Measurements from ENCODE around the gene PPP1R36. TPM values are rescaled to one million over a fixed set of nuclear protein-coding genes. Genes with fewer than 3 reads are reported as not detected.
A peak's percentile ranks its signal among the peaks of the same experiment; 100 is the strongest.
"Not testable (repeated sequence)": the region's sequence is repeated elsewhere in the genome, so short reads cannot be mapped to it uniquely, and the experiment has no call there.

Gene PPP1R36
- total RNA-seq, 1 donor from 2014 or later, result 1.1 TPM

- Mint-ChIP-seq H3K9me3 (ENCODE audit: low read depth) (peaks cover 2% of the 10 kb centered on the region), H3K4me3 (ENCODE audit: unreplicated experiment) (no peak overlapping the region), H3K27me3 (ENCODE audit: low read depth) (no peaks in the 10 kb centered on the region), H3K36me3 (ENCODE audit: low read depth) (no peaks in the 10 kb centered on the region), H3K27ac (ENCODE audit: unreplicated experiment) (no peak overlapping the region), H3K4me1 (ENCODE audit: low read depth) (peaks cover 16% of the 10 kb centered on the region)
- no peak for TF ChIP-seq CTCF (IDR thresholded peaks at IDR 0.05)
- DNase-seq (ENCODE audit: low spot score), result no peak
Observed at GRCh38 chr14:64544607-64545312, 5.0 kb upstream of the PPP1R36 start.

GRCh38 chr14:64549016-64549415, 745 bp upstream of the PPP1R36 start:
- peaks cover 6% of the 10 kb centered on the region for H3K4me1 Mint-ChIP-seq (ENCODE audit: low read depth)
- H3K36me3 Mint-ChIP-seq (ENCODE audit: low read depth), result no peaks in the 10 kb centered on the region
- no peak for TF ChIP-seq CTCF (IDR thresholded peaks at IDR 0.05)
- H3K27me3 Mint-ChIP-seq (ENCODE audit: low read depth), result peaks cover 2% of the 10 kb centered on the region
- H3K9me3 Mint-ChIP-seq (ENCODE audit: low read depth), result no peaks in the 10 kb centered on the region
- no peak for DNase-seq (ENCODE audit: low spot score)
- H3K4me3 Mint-ChIP-seq (ENCODE audit: unreplicated experiment), result no peak overlapping the region
- no peak overlapping the region for H3K27ac Mint-ChIP-seq (ENCODE audit: unreplicated experiment)

GRCh38 chr14:64550621-64551333, 1.0 kb downstream of the PPP1R36 start:
- H3K9me3 Mint-ChIP-seq (ENCODE audit: low read depth), result no peaks in the 10 kb centered on the region
- no peak overlapping the region for H3K27ac Mint-ChIP-seq (ENCODE audit: unreplicated experiment)
- H3K27me3 Mint-ChIP-seq (ENCODE audit: low read depth), result peaks cover 2% of the 10 kb centered on the region
- peaks cover 6% of the 10 kb centered on the region for H3K4me1 Mint-ChIP-seq (ENCODE audit: low read depth)
- no peaks in the 10 kb centered on the region for H3K36me3 Mint-ChIP-seq (ENCODE audit: low read depth)
- no peak for DNase-seq (ENCODE audit: low spot score)
- peak overlapping the region; percentile 42 for H3K4me3 Mint-ChIP-seq (ENCODE audit: unreplicated experiment)
- TF ChIP-seq CTCF (IDR thresholded peaks at IDR 0.05), result no peak

GRCh38 chr14:64554556-64554955, 4.8 kb downstream of the PPP1R36 start:
- Mint-ChIP-seq H3K4me1 (ENCODE audit: low read depth) (peaks cover 3% of the 10 kb centered on the region), H3K4me3 (ENCODE audit: unreplicated experiment) (no peak overlapping the region), H3K27me3 (ENCODE audit: low read depth) (peaks cover 2% of the 10 kb centered on the region), H3K9me3 (ENCODE audit: low read depth) (no peaks in the 10 kb centered on the region), H3K36me3 (ENCODE audit: low read depth) (no peaks in the 10 kb centered on the region), H3K27ac (ENCODE audit: unreplicated experiment) (no peak overlapping the region)
- TF ChIP-seq CTCF (IDR thresholded peaks at IDR 0.05), result no peak
- no peak for DNase-seq (ENCODE audit: low spot score)

GRCh38 chr14:64556526-64556925, 6.8 kb downstream of the PPP1R36 start:
- Mint-ChIP-seq H3K4me3 (ENCODE audit: unreplicated experiment) (no peak overlapping the region), H3K9me3 (ENCODE audit: low read depth) (no peaks in the 10 kb centered on the region), H3K27ac (ENCODE audit: unreplicated experiment) (no peak overlapping the region), H3K4me1 (ENCODE audit: low read depth) (no peaks in the 10 kb centered on the region), H3K27me3 (ENCODE audit: low read depth) (no peaks in the 10 kb centered on the region), H3K36me3 (ENCODE audit: low read depth) (no peaks in the 10 kb centered on the region)
- no peak for DNase-seq (ENCODE audit: low spot score)
- no peak for TF ChIP-seq CTCF (IDR thresholded peaks at IDR 0.05)

GRCh38 chr14:64558216-64558615, 8.5 kb downstream of the PPP1R36 start:
- not testable (repeated sequence) for H3K27me3 Mint-ChIP-seq (ENCODE audit: low read depth); H3K9me3 Mint-ChIP-seq (ENCODE audit: low read depth); H3K4me3 Mint-ChIP-seq (ENCODE audit: unreplicated experiment); H3K4me1 Mint-ChIP-seq (ENCODE audit: low read depth); H3K27ac Mint-ChIP-seq (ENCODE audit: unreplicated experiment); DNase-seq (ENCODE audit: low spot score); H3K36me3 Mint-ChIP-seq (ENCODE audit: low read depth)
